Dermis microvascular lymphatic vessel endothelial cell (primary cell): ENCODE measurements around the gene TDRD1. TPM values are rescaled to one million over a fixed set of nuclear protein-coding genes. Genes with fewer than 3 reads are reported as not detected.

Experiments used
- total RNA-seq: library from RNA; depleted of rRNA; stranded (reverse); fragments of >200 nt; gene quantifications from 2 replicates; pipeline ENCODE4 v1.2.1, GENCODE V29; 2014

Gene TDRD1
- total RNA-seq, 1 donor from 2014 or later, result not detected

Other genes starting within 250 kb of the TDRD1 start
- 7.2 and 19.1 TPM in 2 replicates for gene ADRB1, start 135.5 kb upstream of the TDRD1 start, total RNA-seq
- 9.0 and 9.1 TPM in 2 replicates for gene CCDC186, start 5.2 kb upstream of the TDRD1 start, total RNA-seq
- not detected in 2 replicates for gene VWA2, start 59.9 kb downstream of the TDRD1 start, total RNA-seq
- 0.76 and 1.2 TPM in 2 replicates for gene AFAP1L2, start 225.1 kb downstream of the TDRD1 start, total RNA-seq